Neuronal stem cell (in vitro differentiated cells): Measurements from ENCODE around the gene VWCE.

Experiments used
- DNase-seq: peaks from one replicate; pipeline ENCODE4 v3.0.0-alpha.2; 2013; ENCODE audit warnings: low spot score
- H2AFZ ChIP-seq: one replicate; pipeline ENCODE4 v1.6.1; 2013; ENCODE audit warnings: mild to moderate bottlenecking, low read length, inconsistent platforms
- H2AK5ac ChIP-seq: 2 replicates; pipeline ENCODE4 v1.6.1; 2013; ENCODE audit warnings: low read depth, mild to moderate bottlenecking, inconsistent platforms, low read length, moderate library complexity, mixed read lengths
- H2BK120ac ChIP-seq: 2 replicates; pipeline ENCODE4 v1.6.1; 2013; ENCODE audit warnings: low read depth, mild to moderate bottlenecking, inconsistent platforms, low read length, moderate library complexity, mixed read lengths
- H2BK12ac ChIP-seq: one replicate; pipeline ENCODE4 v1.6.1; 2013; ENCODE audit warnings: low read length, inconsistent platforms
- H2BK15ac ChIP-seq: 2 replicates; pipeline ENCODE4 v1.6.1; 2013; ENCODE audit warnings: mild to moderate bottlenecking, low read length, inconsistent platforms, mixed read lengths
- H2BK5ac ChIP-seq: one replicate; pipeline ENCODE4 v1.6.1; 2013; ENCODE audit warnings: inconsistent platforms, mild to moderate bottlenecking, low read length, moderate library complexity
- H3K14ac ChIP-seq: one replicate; pipeline ENCODE4 v1.6.1; 2013; ENCODE audit warnings: low read length, inconsistent platforms
- H3K18ac ChIP-seq: 2 replicates; pipeline ENCODE4 v1.6.1; 2013; ENCODE audit warnings: low read length, inconsistent platforms
- H3K23ac ChIP-seq: 2 replicates; pipeline ENCODE4 v1.6.1; 2013; ENCODE audit warnings: low read depth, mild to moderate bottlenecking, mixed read lengths, low read length, inconsistent platforms; ENCODE audit not compliant: poor library complexity
- H3K27ac ChIP-seq: replicated peaks from 3 replicates; pipeline ENCODE4 v1.5.1; 2013; ENCODE audit warnings: low read length, inconsistent platforms
- H3K27me3 ChIP-seq, 3 experiments: 2 replicates each; pipeline ENCODE4 v1.6.1; 2013; ENCODE audit warnings: low read length in 3 of 3, mild to moderate bottlenecking in 2 of 3, inconsistent platforms in 1 of 3, low read depth in 1 of 3, mixed read lengths in 1 of 3, moderate library complexity in 1 of 3; ENCODE audit not compliant: control insufficient read depth in 3 of 3, insufficient read depth in 3 of 3
- H3K36me3 ChIP-seq, 2 donors: replicated peaks in 1 of 2; 2 replicates each; pipeline ENCODE4 v1.6.1; 2013; ENCODE audit warnings: low read length in 2 of 2; ENCODE audit not compliant: control insufficient read depth in 2 of 2, insufficient read depth in 2 of 2
- H3K4ac ChIP-seq: 2 replicates; pipeline ENCODE4 v1.6.1; 2013; ENCODE audit warnings: inconsistent platforms, mild to moderate bottlenecking, low read length, moderate library complexity
- H3K4me1 ChIP-seq, 2 donors: 1 replicate in 1 of 2; 2 replicates in 1 of 2; pipeline ENCODE4 v1.6.1; 2013; ENCODE audit warnings: low read length in 2 of 2, low read depth in 1 of 2; ENCODE audit not compliant: control insufficient read depth in 2 of 2, insufficient read depth in 1 of 2
- H3K4me2 ChIP-seq: one replicate; pipeline ENCODE4 v1.6.1; 2013; ENCODE audit warnings: mild to moderate bottlenecking, low read length, inconsistent platforms; ENCODE audit not compliant: insufficient read depth, poor library complexity, severe bottlenecking
- H3K4me3 ChIP-seq, 2 donors: 2 replicates each; pipeline ENCODE4 v1.5.1; 2013; ENCODE audit warnings: low read length in 2 of 2, mild to moderate bottlenecking in 2 of 2, inconsistent platforms in 1 of 2, moderate library complexity in 1 of 2
- H3K79me1 ChIP-seq: one replicate; pipeline ENCODE4 v1.6.1; 2013; ENCODE audit warnings: low read depth, mild to moderate bottlenecking, inconsistent platforms, low read length, moderate library complexity
- H3K9ac ChIP-seq: one replicate; pipeline ENCODE4 v1.6.1; 2013; ENCODE audit warnings: mild to moderate bottlenecking, low read depth, low read length, inconsistent platforms; ENCODE audit not compliant: poor library complexity
- H3K9me3 ChIP-seq, 2 donors: replicated peaks in 1 of 2; 2 replicates each; pipeline versions ENCODE3 to v1.6.1; 2013; ENCODE audit warnings: low read length in 2 of 2, mild to moderate bottlenecking in 2 of 2, inconsistent platforms in 1 of 2, low read depth in 1 of 2, mixed read lengths in 1 of 2, moderate library complexity in 1 of 2; ENCODE audit not compliant: control insufficient read depth in 2 of 2, insufficient read depth in 1 of 2
- H4K8ac ChIP-seq: one replicate; pipeline ENCODE4 v1.6.1; 2013; ENCODE audit warnings: low read depth, mild to moderate bottlenecking, inconsistent platforms, low read length, moderate library complexity
- H4K91ac ChIP-seq: one replicate; pipeline ENCODE4 v1.6.1; 2013; ENCODE audit warnings: low read length, low read depth, mild to moderate bottlenecking, inconsistent platforms; ENCODE audit not compliant: poor library complexity
- WGBS, 2 donors: extraction: QIAGEN DNeasy Blood & Tissue Kit; methylation state at CpG; one replicate each; pipeline ENCODE4 v1.1.7; 2013; ENCODE audit warnings: missing lambda C conversion rate in 2 of 2, mixed read lengths in 1 of 2; ENCODE audit not compliant: insufficient read length in 2 of 2, insufficient replicate concordance in 1 of 2; ENCODE audit errors: extremely low coverage in 2 of 2; 5-methylcytosine and 5-hydroxymethylcytosine counted together

VWCE gene

DNA sequence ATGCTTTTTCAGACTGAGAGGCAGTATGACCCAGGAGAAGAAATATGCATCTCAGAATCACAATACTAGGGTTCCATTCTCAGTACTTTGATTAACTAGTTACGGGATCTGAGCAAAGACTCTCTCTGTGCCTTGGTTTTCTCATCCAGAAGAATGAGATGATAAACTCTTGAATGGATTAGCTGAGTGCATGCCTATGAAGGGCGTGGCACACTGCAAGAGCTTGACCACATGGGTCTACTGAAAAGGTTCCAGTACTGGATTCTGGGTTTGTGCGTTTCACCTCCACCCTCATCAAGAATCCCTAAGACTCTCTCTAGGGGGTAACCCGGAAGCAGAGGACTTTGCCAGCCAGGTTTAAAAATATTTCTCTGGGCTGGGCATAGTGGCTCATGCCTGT lies 28.5 kb downstream of the VWCE start:
- Histone ChIP-seq H2BK120ac (no peak overlapping the region), H3K27me3 (no peaks in the 10 kb centered on the region), H2BK5ac (no peak overlapping the region), H3K4me2 (no peak overlapping the region), H2AK5ac (no peak overlapping the region), H2AFZ (no peak overlapping the region), H3K23ac (no peak overlapping the region), H4K91ac (no peak overlapping the region), H3K4ac (no peak overlapping the region), H3K4me3 (no peak overlapping the region), H3K18ac (no peak overlapping the region), H2BK12ac (no peak overlapping the region), H3K4me1 (no peaks in the 10 kb centered on the region), H3K79me1 (no peaks in the 10 kb centered on the region), H2BK15ac (no peak overlapping the region), H3K14ac (no peak overlapping the region), H3K9me3 (peaks cover 0 to 2% of the 10 kb centered on the region in 2 donors), H3K27ac (no peak overlapping the region), H3K36me3 (peaks cover 0 to 27% of the 10 kb centered on the region in 2 donors), H4K8ac (no peak overlapping the region), H3K9ac (no peak overlapping the region)
- no peak for DNase-seq
- WGBS, 2 donors: no CpG with 5 or more reads among the region's 4 CpGs

DNA sequence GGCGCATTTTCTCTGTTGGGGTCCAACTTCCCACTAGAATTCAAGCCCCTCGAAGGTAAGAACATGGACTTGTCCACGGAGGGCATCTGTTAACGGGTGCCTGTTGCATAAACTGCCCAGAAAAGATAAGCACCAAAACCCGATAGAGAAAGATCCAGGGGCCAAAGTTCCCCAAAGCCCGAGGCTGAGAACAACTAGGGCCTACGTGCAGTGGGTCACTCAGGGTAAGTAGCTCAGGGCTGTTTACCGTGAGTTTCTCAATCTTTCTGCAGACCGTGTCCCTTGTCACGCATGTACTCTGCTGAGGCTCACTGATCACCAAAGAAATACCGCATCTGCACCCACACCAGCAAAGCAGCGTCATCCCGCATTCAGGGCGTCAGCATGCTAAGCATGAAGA lies 29.8 kb downstream of the VWCE start:
- H3K9me3 ChIP-seq: no peaks in the 10 kb centered on the region

DNA sequence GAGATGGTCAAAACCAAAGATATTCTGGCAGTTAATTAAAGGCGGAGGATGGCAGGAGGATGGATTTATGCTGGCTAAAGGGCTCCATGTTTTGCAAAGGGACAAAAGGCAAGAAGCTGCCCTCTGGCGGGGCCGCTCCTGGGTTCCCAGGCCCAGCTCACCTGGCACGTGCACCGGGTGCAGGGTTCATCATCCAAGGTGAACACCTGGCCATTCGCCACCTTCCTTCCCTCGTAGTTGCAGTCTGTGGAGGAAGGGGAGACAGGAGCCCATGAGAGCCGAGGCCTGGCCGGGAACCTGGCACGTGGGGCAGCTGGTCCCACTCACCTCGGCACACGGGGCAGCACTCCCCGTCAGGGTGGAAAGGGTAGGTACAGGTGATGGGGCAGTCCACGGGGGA lies 30.3 kb downstream of the VWCE start:
- no peak overlapping the region for H4K91ac ChIP-seq
- H2BK120ac ChIP-seq: no peak overlapping the region
- H3K27ac ChIP-seq: no peak overlapping the region
- H4K8ac ChIP-seq: peak overlapping the region; percentile 74
- no peak for DNase-seq
- peak overlapping the region; percentile 1 for H2BK5ac ChIP-seq
- no peak overlapping the region for H2BK15ac ChIP-seq
- no peak overlapping the region for H3K14ac ChIP-seq
- no peak overlapping the region for H3K4me2 ChIP-seq
- H3K4ac ChIP-seq: no peak overlapping the region
- H2AK5ac ChIP-seq: no peak overlapping the region
- H3K23ac ChIP-seq: peak overlapping the region; percentile 17
- no peak overlapping the region for H3K9ac ChIP-seq
- no peaks in the 10 kb centered on the region for H3K27me3 ChIP-seq
- peaks cover 0 to 23% of the 10 kb centered on the region in 2 donors for H3K36me3 ChIP-seq
- no peak overlapping the region for H3K18ac ChIP-seq
- no CpG with 5 or more reads among the region's 14 CpGs for WGBS, 2 donors
- H3K4me1 ChIP-seq: no peaks in the 10 kb centered on the region
- no peak overlapping the region for H2AFZ ChIP-seq
- no peak overlapping the region for H3K4me3 ChIP-seq
- no peak overlapping the region for H2BK12ac ChIP-seq
- no peaks in the 10 kb centered on the region for H3K9me3 ChIP-seq
- no peaks in the 10 kb centered on the region for H3K79me1 ChIP-seq

More for the DNA sequence above, 29.8 kb downstream of the VWCE start:
- no peak overlapping the region for H2AK5ac ChIP-seq
- H4K8ac ChIP-seq: no peak overlapping the region
- no peak overlapping the region for H2BK15ac ChIP-seq
- H3K4me3 ChIP-seq: no peak overlapping the region
- H2BK5ac ChIP-seq: peak overlapping the region; percentile 1
- H3K27ac ChIP-seq: no peak overlapping the region
- no peak overlapping the region for H4K91ac ChIP-seq
- H3K79me1 ChIP-seq: no peaks in the 10 kb centered on the region
- H3K27me3 ChIP-seq: no peaks in the 10 kb centered on the region
- H3K18ac ChIP-seq: no peak overlapping the region
- H3K4me2 ChIP-seq: no peak overlapping the region
- no peak overlapping the region for H3K14ac ChIP-seq
- H3K4me1 ChIP-seq: no peaks in the 10 kb centered on the region
- no peak overlapping the region for H3K23ac ChIP-seq
- no CpG with 5 or more reads among the region's 14 CpGs for WGBS, 2 donors
- H2BK12ac ChIP-seq: no peak overlapping the region
- no peak overlapping the region for H3K4ac ChIP-seq
- peaks cover 0 to 21% of the 10 kb centered on the region in 2 donors for H3K36me3 ChIP-seq
- H3K9ac ChIP-seq: no peak overlapping the region
- no peak overlapping the region for H2AFZ ChIP-seq
- no peak overlapping the region for H2BK120ac ChIP-seq
- DNase-seq: no peak

- H2BK15ac ChIP-seq: no peak overlapping the region
- no peak overlapping the region for H4K91ac ChIP-seq
- no peak overlapping the region for H2BK12ac ChIP-seq
- DNase-seq: no peak
- no peak overlapping the region for H3K4ac ChIP-seq
- H3K36me3 ChIP-seq: peaks cover 0 to 26% of the 10 kb centered on the region in 2 donors
- peak overlapping the region in 1 of 2 donors; percentile 54 for H3K4me3 ChIP-seq
- no peak overlapping the region for H3K4me2 ChIP-seq
- H3K14ac ChIP-seq: no peak overlapping the region
- no CpG with 5 or more reads among the region's 6 CpGs for WGBS, 2 donors
- H4K8ac ChIP-seq: no peak overlapping the region
- H3K27me3 ChIP-seq: no peaks in the 10 kb centered on the region
- H3K79me1 ChIP-seq: no peaks in the 10 kb centered on the region
- no peaks in the 10 kb centered on the region for H3K9me3 ChIP-seq
- H3K27ac ChIP-seq: no peak overlapping the region
- no peak overlapping the region for H2BK120ac ChIP-seq
- H3K18ac ChIP-seq: no peak overlapping the region
- no peak overlapping the region for H2BK5ac ChIP-seq
- H2AFZ ChIP-seq: no peak overlapping the region
- H3K4me1 ChIP-seq: no peaks in the 10 kb centered on the region
- H2AK5ac ChIP-seq: no peak overlapping the region
- H3K9ac ChIP-seq: no peak overlapping the region
- H3K23ac ChIP-seq: no peak overlapping the region
Observed at GRCh38 chr11:61264371-61264770, 30.7 kb downstream of the VWCE start.
